Esophagus muscularis mucosa (tissue), 4 donors: Measurements from ENCODE around the gene DNAH9.

Experiments
- EP300 ChIP-seq: sonication (generic); formaldehyde crosslinking; IDR thresholded peaks from one replicate; pipeline ENCODE4 v1.6.1; 2017; ENCODE audit warnings: antibody characterized with exemption
- POLR2A ChIP-seq: fragments of 450-650 bp; IDR thresholded peaks from one replicate; pipeline ENCODE4 v1.6.1; 2017; ENCODE audit warnings: antibody characterized with exemption, moderate library complexity, mild to moderate bottlenecking, low read depth
- POLR2AphosphoS5 ChIP-seq, 2 donors: sonication (generic); formaldehyde crosslinking; IDR thresholded peaks; one replicate each; pipeline ENCODE4 v1.6.1; 2017; ENCODE audit warnings: antibody characterized with exemption in 2 of 2
- TF ChIP-seq, protein P1 (sequence below), 3 experiments: fragments of 200-600 bp in 2 of 3; fragments of 450-650 bp in 1 of 3; sonication (generic) in 2 of 3; IDR thresholded peaks; one replicate each; pipeline ENCODE4 v1.5.1; 2017 to 2019; ENCODE audit warnings: antibody characterized with exemption in 3 of 3, mild to moderate bottlenecking in 2 of 3, moderate library complexity in 1 of 3

DNA sequence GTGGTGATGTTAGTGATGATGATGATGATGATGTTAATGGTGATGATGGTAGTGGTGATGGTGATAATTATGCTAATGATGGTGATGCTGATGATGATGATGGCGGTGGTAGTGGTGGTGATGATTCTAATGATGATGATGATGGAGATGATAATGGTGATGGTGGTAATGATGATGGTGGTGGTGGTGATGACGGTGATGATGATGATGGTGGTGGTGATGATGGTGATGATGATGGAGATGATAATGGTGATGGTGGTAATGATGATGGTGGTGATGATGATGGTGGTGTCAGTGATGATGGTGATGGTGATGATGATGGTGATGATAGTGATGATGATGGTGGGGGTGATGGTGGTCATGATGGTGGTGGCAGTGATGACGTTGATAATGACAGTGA, 132.5 kb downstream of the DNAH9 start:
- TF ChIP-seq, protein P1, sequence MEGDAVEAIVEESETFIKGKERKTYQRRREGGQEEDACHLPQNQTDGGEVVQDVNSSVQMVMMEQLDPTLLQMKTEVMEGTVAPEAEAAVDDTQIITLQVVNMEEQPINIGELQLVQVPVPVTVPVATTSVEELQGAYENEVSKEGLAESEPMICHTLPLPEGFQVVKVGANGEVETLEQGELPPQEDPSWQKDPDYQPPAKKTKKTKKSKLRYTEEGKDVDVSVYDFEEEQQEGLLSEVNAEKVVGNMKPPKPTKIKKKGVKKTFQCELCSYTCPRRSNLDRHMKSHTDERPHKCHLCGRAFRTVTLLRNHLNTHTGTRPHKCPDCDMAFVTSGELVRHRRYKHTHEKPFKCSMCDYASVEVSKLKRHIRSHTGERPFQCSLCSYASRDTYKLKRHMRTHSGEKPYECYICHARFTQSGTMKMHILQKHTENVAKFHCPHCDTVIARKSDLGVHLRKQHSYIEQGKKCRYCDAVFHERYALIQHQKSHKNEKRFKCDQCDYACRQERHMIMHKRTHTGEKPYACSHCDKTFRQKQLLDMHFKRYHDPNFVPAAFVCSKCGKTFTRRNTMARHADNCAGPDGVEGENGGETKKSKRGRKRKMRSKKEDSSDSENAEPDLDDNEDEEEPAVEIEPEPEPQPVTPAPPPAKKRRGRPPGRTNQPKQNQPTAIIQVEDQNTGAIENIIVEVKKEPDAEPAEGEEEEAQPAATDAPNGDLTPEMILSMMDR (IDR thresholded peaks at IDR 0.05), result no peak
- TF ChIP-seq EP300 (no peak), POLR2A (no peak), POLR2AphosphoS5 (IDR thresholded peaks at IDR 0.05) (no peak)
